Natural killer cell (primary cell): ENCODE measurements around the gene AMER3. TPM values are rescaled to one million over a fixed set of nuclear protein-coding genes. Genes with fewer than 3 reads are reported as not detected.

Source experiments
- ATAC-seq, 3 donors: fragments of 150-1000 bp in 2 of 3; fragments of 200-7000 bp in 1 of 3; cut with Tn5 transposase; 1 replicate in 1 of 3; 2 replicates in 2 of 3; pipeline ENCODE4 v1.10.0; 2021; ENCODE audit warnings: mild to moderate bottlenecking in 2 of 3, moderate library complexity in 2 of 3
- DNase-seq, 2 donors: peaks; one replicate each; pipeline versions ENCODE4 v3.0.0 to v3.0.0-alpha.2; 2013 to 2021; ENCODE audit warnings: mixed read lengths in 1 of 2
- H3K27ac ChIP-seq: one replicate; pipeline ENCODE4 v1.5.1; 2013; ENCODE audit warnings: mild to moderate bottlenecking, low read length
- H3K27me3 ChIP-seq: one replicate; pipeline ENCODE4 v1.6.1; 2013; ENCODE audit warnings: low read length; ENCODE audit not compliant: control insufficient read depth, insufficient read depth
- H3K36me3 ChIP-seq: one replicate; pipeline ENCODE4 v1.6.1; 2013; ENCODE audit warnings: low read length; ENCODE audit not compliant: control insufficient read depth, insufficient read depth
- H3K4me1 ChIP-seq: one replicate; pipeline ENCODE4 v1.6.1; 2013; ENCODE audit warnings: low read length; ENCODE audit not compliant: control insufficient read depth, insufficient read depth
- H3K4me3 ChIP-seq: one replicate; pipeline ENCODE4 v1.5.1; 2013; ENCODE audit warnings: low read length
- H3K9me3 ChIP-seq: one replicate; pipeline ENCODE4 v1.6.1; 2013; ENCODE audit warnings: low read length; ENCODE audit not compliant: control insufficient read depth, insufficient read depth
- H3K27ac Mint-ChIP-seq, 2 donors: one replicate each; pipeline ENCODE4 v1.8.0; 2022; ENCODE audit warnings: mild to moderate bottlenecking in 2 of 2, mixed read lengths in 2 of 2, moderate library complexity in 1 of 2
- H3K27me3 Mint-ChIP-seq, 2 donors: one replicate each; pipeline ENCODE4 v1.8.0; 2022; ENCODE audit warnings: low read depth in 2 of 2, mixed read lengths in 2 of 2
- H3K36me3 Mint-ChIP-seq: one replicate; pipeline ENCODE4 v1.8.0; 2022; ENCODE audit warnings: mixed read lengths
- H3K4me1 Mint-ChIP-seq, 2 donors: one replicate each; pipeline ENCODE4 v1.8.0; 2022; ENCODE audit warnings: mixed read lengths in 2 of 2
- H3K4me3 Mint-ChIP-seq: one replicate; pipeline ENCODE4 v1.8.0; 2022; ENCODE audit warnings: mild to moderate bottlenecking, moderate library complexity, mixed read lengths
- H3K9me3 Mint-ChIP-seq, 2 donors: one replicate each; pipeline ENCODE4 v1.8.0; 2022; ENCODE audit warnings: mixed read lengths in 2 of 2
- CTCF ChIP-seq: fragments of 200-600 bp; IDR thresholded peaks from one replicate; pipeline ENCODE4 v1.8.0; 2022; ENCODE audit warnings: antibody characterized with exemption
- WGBS: methylation state at CpG from one replicate; pipeline ENCODE4 v1.1.7; 2013; ENCODE audit warnings: missing lambda C conversion rate; ENCODE audit not compliant: insufficient coverage; 5-methylcytosine and 5-hydroxymethylcytosine counted together
- intact Hi-C: fragments of 100-400 bp; cut with micrococcal nuclease; formaldehyde crosslinking; loops from one replicate; pipeline ENCODE4 v1.14.2; 2022
- total RNA-seq, 4 donors: library from RNA; stranded (reverse); fragments of 120-200 nt in 1 of 4; gene quantifications; one replicate each; pipeline versions ENCODE4 v1.2.3 to v1.2.4, GENCODE V29; 2013 to 2022

AMER3 gene
- total RNA-seq, 3 donors from 2014 or later (not counting 1 experiment from before 2014, with no cell fraction given), result not detected

- Mint-ChIP-seq H3K27ac (no peak overlapping the region), H3K27me3 (peaks cover 14 to 27% of the 10 kb centered on the region in 2 donors), H3K9me3 (no peaks in the 10 kb centered on the region), H3K36me3 (no peaks in the 10 kb centered on the region), H3K4me1 (peaks cover 9 to 11% of the 10 kb centered on the region in 2 donors), H3K4me3 (no peak overlapping the region)
- intact Hi-C loops, result no loop called here
- no peak for TF ChIP-seq CTCF
- DNase-seq (no peak), ATAC-seq (no peak)
- Histone ChIP-seq H3K27ac (no peak overlapping the region), H3K4me1 (no peaks in the 10 kb centered on the region), H3K27me3 (no peaks in the 10 kb centered on the region), H3K36me3 (no peaks in the 10 kb centered on the region), H3K4me3 (no peak overlapping the region), H3K9me3 (no peaks in the 10 kb centered on the region)
- 77% methylated on average over 4 of the region's 4 CpGs for WGBS
Measured at GRCh38 chr2:130805613-130806012, 50.3 kb downstream of the AMER3 start.

GRCh38 chr2:130806370-130806769, 51.0 kb downstream of the AMER3 start:
- H3K36me3 ChIP-seq, result no peaks in the 10 kb centered on the region
- 54% methylated on average over 4 of the region's 4 CpGs for WGBS
- ATAC-seq (no peak), DNase-seq (no peak)
- no peak overlapping the region for H3K27ac Mint-ChIP-seq
- H3K4me1 ChIP-seq, result no peaks in the 10 kb centered on the region
- no peak overlapping the region for H3K27ac ChIP-seq
- peaks cover 17 to 34% of the 10 kb centered on the region in 2 donors for H3K27me3 Mint-ChIP-seq
- intact Hi-C loops, result no loop called here
- H3K27me3 ChIP-seq, result no peaks in the 10 kb centered on the region
- H3K4me1 Mint-ChIP-seq, result peaks cover 9 to 11% of the 10 kb centered on the region in 2 donors
- H3K9me3 ChIP-seq, result no peaks in the 10 kb centered on the region
- H3K9me3 Mint-ChIP-seq, result no peaks in the 10 kb centered on the region
- H3K4me3 ChIP-seq, result no peak overlapping the region
- no peak overlapping the region for H3K4me3 Mint-ChIP-seq
- no peaks in the 10 kb centered on the region for H3K36me3 Mint-ChIP-seq
- no peak for TF ChIP-seq CTCF

GRCh38 chr2:130807659-130808385, 52.5 kb downstream of the AMER3 start:
- Histone ChIP-seq H3K9me3 (no peaks in the 10 kb centered on the region), H3K4me1 (no peaks in the 10 kb centered on the region), H3K27me3 (no peaks in the 10 kb centered on the region), H3K4me3 (no peak overlapping the region), H3K36me3 (no peaks in the 10 kb centered on the region), H3K27ac (no peak overlapping the region)
- no peaks in the 10 kb centered on the region for H3K9me3 Mint-ChIP-seq
- WGBS, result 64% methylated on average over 13 of the region's 14 CpGs
- DNase-seq, result no peak
- H3K27ac Mint-ChIP-seq, result no peak overlapping the region
- H3K4me3 Mint-ChIP-seq, result no peak overlapping the region
- H3K27me3 Mint-ChIP-seq, result peaks cover 17 to 37% of the 10 kb centered on the region in 2 donors
- H3K36me3 Mint-ChIP-seq, result no peaks in the 10 kb centered on the region
- no peak for TF ChIP-seq CTCF
- ATAC-seq, result no peak
- peaks cover 9 to 11% of the 10 kb centered on the region in 2 donors for H3K4me1 Mint-ChIP-seq
- intact Hi-C loops, result no loop called here
